IMR-90 (cell line): ENCODE data around the gene QSER1. TPM values are rescaled to one million over a fixed set of nuclear protein-coding genes. Genes with fewer than 3 reads are reported as not detected.

Source experiments
- ATAC-seq: fragments of 200-7000 bp; cut with Tn5 transposase; 2 replicates; pipeline ENCODE4 v1.9.1; 2020; ENCODE audit warnings: low read depth, mild to moderate bottlenecking, moderate library complexity
- BruUV-seq: library from RNA; stranded (reverse); fragments of 400-500 nt; replicated peaks from 2 replicates; lab custom pipeline; 2021; lab: Mats Ljungman, UMichigan
- CTCF ChIA-PET: fragments of 300-600 bp; formaldehyde crosslinking; extraction: SDS; loops from one replicate; lab custom pipeline; 2021; ENCODE audit warnings: antibody characterized with exemption; lab: Yijun Ruan, JAX
- POLR2A ChIA-PET: fragments of 300-600 bp; sonication (Branson Sonifier 250); formaldehyde crosslinking; loops from one replicate; lab custom pipeline; 2022; ENCODE audit warnings: antibody characterized with exemption; ENCODE audit not compliant: unreplicated experiment; lab: Charles Lee
- DNase-seq: peaks from one replicate; pipeline ENCODE4 v3.0.0; 2013
- H2AFZ ChIP-seq: replicated peaks from 2 replicates; pipeline ENCODE3; 2013; ENCODE audit warnings: low read length, mild to moderate bottlenecking; ENCODE audit not compliant: poor library complexity
- H2AK5ac ChIP-seq: 2 replicates; pipeline ENCODE4 v1.6.1; 2013; ENCODE audit warnings: low read depth, low read length, inconsistent platforms
- H2AK9ac ChIP-seq: replicated peaks from 2 replicates; pipeline ENCODE3; 2013; ENCODE audit warnings: mild to moderate bottlenecking, low read depth, low read length, moderate library complexity; ENCODE audit not compliant: poor library complexity
- H2BK120ac ChIP-seq: 2 replicates; pipeline ENCODE4 v1.6.1; 2013; ENCODE audit warnings: low read depth, low read length, inconsistent platforms
- H2BK15ac ChIP-seq: 3 replicates; pipeline ENCODE4 v1.6.1; 2013; ENCODE audit warnings: low read depth, low read length, inconsistent platforms
- H2BK20ac ChIP-seq: 2 replicates; pipeline ENCODE4 v1.6.1; 2013; ENCODE audit warnings: low read depth, mild to moderate bottlenecking, inconsistent platforms, low read length, moderate library complexity
- H2BK5ac ChIP-seq: 2 replicates; pipeline ENCODE4 v1.6.1; 2013; ENCODE audit warnings: mild to moderate bottlenecking, low read depth, low read length, inconsistent platforms; ENCODE audit not compliant: poor library complexity, severe bottlenecking
- H3K14ac ChIP-seq: replicated peaks from 2 replicates; pipeline ENCODE4 v1.6.1; 2013; ENCODE audit warnings: low read depth, low read length, inconsistent platforms
- H3K18ac ChIP-seq: 2 replicates; pipeline ENCODE4 v1.6.1; 2013; ENCODE audit warnings: low read depth, low read length, control low read depth
- H3K23ac ChIP-seq: 2 replicates; pipeline ENCODE4 v1.6.1; 2013; ENCODE audit warnings: low read depth, low read length, inconsistent platforms
- H3K27ac ChIP-seq: 2 replicates; pipeline ENCODE4 v1.5.1; 2013; ENCODE audit warnings: mild to moderate bottlenecking, control low read depth, low read length; ENCODE audit not compliant: insufficient read depth
- H3K27me3 ChIP-seq: 2 replicates; pipeline ENCODE4 v1.6.1; 2013; ENCODE audit warnings: low read length; ENCODE audit not compliant: control insufficient read depth, insufficient read depth
- H3K36me3 ChIP-seq: 2 replicates; pipeline ENCODE4 v1.6.1; 2013; ENCODE audit warnings: low read length, mixed read lengths; ENCODE audit not compliant: control insufficient read depth, insufficient read depth
- H3K4ac ChIP-seq: 2 replicates; pipeline ENCODE4 v1.6.1; 2013; ENCODE audit warnings: low read depth, low read length, inconsistent platforms
- H3K4me1 ChIP-seq: 2 replicates; pipeline ENCODE4 v1.6.1; 2013; ENCODE audit warnings: low read length, mixed read lengths; ENCODE audit not compliant: control insufficient read depth, insufficient read depth
- H3K4me2 ChIP-seq: 2 replicates; pipeline ENCODE4 v1.6.1; 2013; ENCODE audit warnings: low read depth, mild to moderate bottlenecking, control low read depth, low read length, moderate library complexity
- H3K4me3 ChIP-seq: 2 replicates; pipeline ENCODE4 v1.5.1; 2013; ENCODE audit warnings: low read depth, mild to moderate bottlenecking, control low read depth, low read length, moderate library complexity; ENCODE audit not compliant: insufficient read depth
- H3K56ac ChIP-seq: 2 replicates; pipeline ENCODE4 v1.6.1; 2013; ENCODE audit warnings: low read length, inconsistent platforms; ENCODE audit not compliant: insufficient read depth; ENCODE audit errors: extremely low read depth
- H3K79me1 ChIP-seq, 2 experiments: 2 replicates each; pipeline ENCODE4 v1.6.1; 2013; ENCODE audit warnings: low read length in 2 of 2, inconsistent platforms in 1 of 2, low read depth in 1 of 2
- H3K9ac ChIP-seq: 2 replicates; pipeline ENCODE4 v1.6.1; 2013; ENCODE audit warnings: low read depth, low read length, control low read depth
- H3K9me1 ChIP-seq: 2 replicates; pipeline ENCODE4 v1.6.1; 2013; ENCODE audit warnings: low read length, inconsistent platforms; ENCODE audit not compliant: insufficient read depth
- H3K9me3 ChIP-seq: 2 replicates; pipeline ENCODE4 v1.6.1; 2013; ENCODE audit warnings: low read length; ENCODE audit not compliant: control insufficient read depth, insufficient read depth
- H4K20me1 ChIP-seq: 2 replicates; pipeline ENCODE4 v1.6.1; 2013; ENCODE audit warnings: low read length, inconsistent platforms; ENCODE audit not compliant: insufficient read depth
- H4K5ac ChIP-seq: 2 replicates; pipeline ENCODE4 v1.6.1; 2013; ENCODE audit warnings: mild to moderate bottlenecking, low read depth, low read length, control low read depth
- H4K8ac ChIP-seq, 2 experiments: 2 replicates each; pipeline ENCODE4 v1.6.1; 2013; ENCODE audit warnings: low read depth in 2 of 2, low read length in 2 of 2, control low read depth in 1 of 2, inconsistent platforms in 1 of 2
- H4K91ac ChIP-seq: 2 replicates; pipeline ENCODE4 v1.6.1; 2013; ENCODE audit warnings: low read depth, low read length, inconsistent platforms; ENCODE audit not compliant: insufficient read depth
- BHLHE40 ChIP-seq: fragments of 150-350 bp; IDR thresholded peaks from 2 replicates; pipeline ENCODE4 v1.6.1; 2016; ENCODE audit warnings: mild to moderate bottlenecking, low read depth, low read length
- CEBPB ChIP-seq: IDR thresholded peaks from 2 replicates; pipeline ENCODE4 v1.6.1; 2012; ENCODE audit warnings: low read depth, low read length, improper control_type of control experiment
- CHD1 ChIP-seq: IDR thresholded peaks from 2 replicates; pipeline ENCODE4 v1.6.1; 2012; ENCODE audit warnings: low read depth, low read length, improper control_type of control experiment
- FOS ChIP-seq: fragments of 150-350 bp; IDR thresholded peaks from 2 replicates; pipeline ENCODE4 v1.6.1; 2016; ENCODE audit warnings: low read depth, low read length
- MAFK ChIP-seq: IDR thresholded peaks from 2 replicates; pipeline ENCODE4 v1.6.1; 2012; ENCODE audit warnings: low read depth, low read length, improper control_type of control experiment
- MAZ ChIP-seq: IDR thresholded peaks from 2 replicates; pipeline ENCODE4 v1.6.1; 2012; ENCODE audit warnings: low read depth, mild to moderate bottlenecking, low read length, improper control_type of control experiment, moderate library complexity, borderline replicate concordance
- RCOR1 ChIP-seq: IDR thresholded peaks from 2 replicates; pipeline ENCODE4 v1.6.1; 2012; ENCODE audit warnings: mild to moderate bottlenecking, low read length, improper control_type of control experiment; ENCODE audit not compliant: insufficient replicate concordance
- RFX5 ChIP-seq: IDR thresholded peaks from 2 replicates; pipeline ENCODE4 v1.8.0; 2012; ENCODE audit warnings: low read depth, mild to moderate bottlenecking, low read length, moderate library complexity
- SMC3 ChIP-seq: fragments of 150-350 bp; IDR thresholded peaks from 2 replicates; pipeline ENCODE4 v1.6.1; 2016; ENCODE audit warnings: low read depth, mild to moderate bottlenecking, antibody characterized with exemption, low read length, moderate library complexity
- WGBS, 2 experiments: methylation state at CpG; one replicate each; pipeline versions ENCODE4 v1.1.5 to v1.1.7; 2013; ENCODE audit warnings: missing lambda C conversion rate in 2 of 2; ENCODE audit not compliant: insufficient read length in 1 of 2; ENCODE audit errors: extremely low coverage in 2 of 2; 5-methylcytosine and 5-hydroxymethylcytosine counted together
- dilution Hi-C: fragments of 300-500 bp; cut with HindIII; formaldehyde crosslinking; loops from one replicate; pipeline ENCODE4 v1.14.3; 2018; ENCODE audit warnings: low sequenced_read_pairs; ENCODE audit not compliant: unreplicated experiment
- in situ Hi-C: fragments of 300-500 bp; cut with MboI; formaldehyde crosslinking; loops from 3 replicates; pipeline ENCODE4 v1.14.3; 2019; ENCODE audit warnings: low sequenced_read_pairs, inconsistent platforms, mixed read lengths
- intact Hi-C: fragments of 100-400 bp; cut with micrococcal nuclease; formaldehyde crosslinking; loops from 2 replicates; pipeline ENCODE4 v1.10.0; 2022
- polyA plus RNA-seq, 3 experiments: library from polyadenylated mRNA; depleted of rRNA; stranded (reverse); fragments of >200 nt; gene quantifications; 2 replicates each; pipeline ENCODE4 v1.2.3, GENCODE V29; 2012; ENCODE audit warnings: low replicate concordance in 1 of 3
- total RNA-seq: library from RNA; depleted of rRNA; stranded (reverse); fragments of >200 nt; gene quantifications from 2 replicates; pipeline ENCODE4 v1.2.3, GENCODE V29; 2012
- TF ChIP-seq, protein P1 (sequence below): conservative IDR thresholded peaks from 2 replicates; pipeline ENCODE4 v1.5.1; 2012; ENCODE audit warnings: mild to moderate bottlenecking, low read depth, low read length, improper control_type of control experiment
- TF ChIP-seq, protein P2 (sequence below): fragments of 150-350 bp; IDR thresholded peaks from 2 replicates; pipeline ENCODE4 v1.6.1; 2016; ENCODE audit warnings: low read depth, mild to moderate bottlenecking, low read length, moderate library complexity, borderline replicate concordance

Gene QSER1
- total and polyA plus RNA-seq, 2 of the 4 experiments (the other 2 are of a cell fraction): 5.9 to 15.6 TPM

DNA sequence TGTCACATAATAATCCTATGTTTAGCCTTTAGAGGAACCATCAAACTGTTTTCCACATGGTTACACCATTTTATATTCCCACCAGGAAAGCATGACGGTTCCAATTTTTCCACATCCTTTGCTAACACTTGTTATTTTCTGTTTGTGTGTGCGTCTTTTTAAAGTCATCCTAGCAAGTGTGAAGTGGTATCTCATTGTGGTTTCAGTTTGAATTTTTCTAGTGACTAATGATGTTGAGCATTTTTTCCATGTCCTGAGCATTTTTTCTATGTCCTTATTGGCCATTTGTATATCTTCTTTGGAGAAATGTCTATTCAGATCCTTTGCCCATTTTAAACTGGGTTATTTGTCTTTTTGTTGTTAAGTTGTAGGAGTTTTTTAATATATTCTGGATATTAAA lies 69.4 kb downstream of the QSER1 start:
- no peak overlapping the region for H3K4ac ChIP-seq
- H2AK5ac ChIP-seq: no peak overlapping the region
- H3K9me3 ChIP-seq: no peaks in the 10 kb centered on the region
- H3K9ac ChIP-seq: no peak overlapping the region
- peaks cover 2 to 12% of the 10 kb centered on the region in 2 experiments; a peak in 3 of 4 replicates for H3K79me1 ChIP-seq
- intact Hi-C loops (loop anchor here (5.0 kb wide), 2 partner anchors 55 to 155 kb away; partner anchors contain the start of gene DEPDC7), in situ Hi-C loops (no loop called here), dilution Hi-C loops (no loop called here)
- no peak overlapping the region for H3K27ac ChIP-seq
- POLR2A ChIA-PET: no interaction called here
- DNase-seq (peak; percentile 10), ATAC-seq (no peak)
- H3K18ac ChIP-seq: no peak overlapping the region
- TF ChIP-seq CHD1 (no peak), CEBPB (no peak), SMC3 (no peak), FOS (no peak), RCOR1 (no peak), RFX5 (no peak), BHLHE40 (no peak), MAFK (no peak), MAZ (no peak)
- TF ChIP-seq, protein P1, sequence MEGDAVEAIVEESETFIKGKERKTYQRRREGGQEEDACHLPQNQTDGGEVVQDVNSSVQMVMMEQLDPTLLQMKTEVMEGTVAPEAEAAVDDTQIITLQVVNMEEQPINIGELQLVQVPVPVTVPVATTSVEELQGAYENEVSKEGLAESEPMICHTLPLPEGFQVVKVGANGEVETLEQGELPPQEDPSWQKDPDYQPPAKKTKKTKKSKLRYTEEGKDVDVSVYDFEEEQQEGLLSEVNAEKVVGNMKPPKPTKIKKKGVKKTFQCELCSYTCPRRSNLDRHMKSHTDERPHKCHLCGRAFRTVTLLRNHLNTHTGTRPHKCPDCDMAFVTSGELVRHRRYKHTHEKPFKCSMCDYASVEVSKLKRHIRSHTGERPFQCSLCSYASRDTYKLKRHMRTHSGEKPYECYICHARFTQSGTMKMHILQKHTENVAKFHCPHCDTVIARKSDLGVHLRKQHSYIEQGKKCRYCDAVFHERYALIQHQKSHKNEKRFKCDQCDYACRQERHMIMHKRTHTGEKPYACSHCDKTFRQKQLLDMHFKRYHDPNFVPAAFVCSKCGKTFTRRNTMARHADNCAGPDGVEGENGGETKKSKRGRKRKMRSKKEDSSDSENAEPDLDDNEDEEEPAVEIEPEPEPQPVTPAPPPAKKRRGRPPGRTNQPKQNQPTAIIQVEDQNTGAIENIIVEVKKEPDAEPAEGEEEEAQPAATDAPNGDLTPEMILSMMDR: no peak
- TF ChIP-seq, protein P2, sequence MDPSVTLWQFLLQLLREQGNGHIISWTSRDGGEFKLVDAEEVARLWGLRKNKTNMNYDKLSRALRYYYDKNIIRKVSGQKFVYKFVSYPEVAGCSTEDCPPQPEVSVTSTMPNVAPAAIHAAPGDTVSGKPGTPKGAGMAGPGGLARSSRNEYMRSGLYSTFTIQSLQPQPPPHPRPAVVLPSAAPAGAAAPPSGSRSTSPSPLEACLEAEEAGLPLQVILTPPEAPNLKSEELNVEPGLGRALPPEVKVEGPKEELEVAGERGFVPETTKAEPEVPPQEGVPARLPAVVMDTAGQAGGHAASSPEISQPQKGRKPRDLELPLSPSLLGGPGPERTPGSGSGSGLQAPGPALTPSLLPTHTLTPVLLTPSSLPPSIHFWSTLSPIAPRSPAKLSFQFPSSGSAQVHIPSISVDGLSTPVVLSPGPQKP: no peak
- H2BK120ac ChIP-seq: no peak overlapping the region
- H3K4me1 ChIP-seq: no peaks in the 10 kb centered on the region
- no peak overlapping the region for H2AFZ ChIP-seq
- H3K27me3 ChIP-seq: no peaks in the 10 kb centered on the region
- H2BK5ac ChIP-seq: no peak overlapping the region
- H3K4me3 ChIP-seq: no peak overlapping the region
- peaks cover 11% of the 10 kb centered on the region for H3K36me3 ChIP-seq
- BruUV-seq: no TSS peak
- H3K14ac ChIP-seq: no peak overlapping the region
- no peaks in the 10 kb centered on the region for H3K9me1 ChIP-seq
- no peak overlapping the region for H4K91ac ChIP-seq
- no peak overlapping the region for H3K23ac ChIP-seq
- no peak overlapping the region for H3K56ac ChIP-seq
- no peak overlapping the region for H2BK15ac ChIP-seq
- no peak overlapping the region for H4K5ac ChIP-seq
- H2AK9ac ChIP-seq: no peak overlapping the region
- no peak overlapping the region for H3K4me2 ChIP-seq
- H2BK20ac ChIP-seq: no peak overlapping the region
- no peak overlapping the region for H4K8ac ChIP-seq
- CTCF ChIA-PET: interaction anchor here (0.6 kb wide), 1 partner anchor 76 kb away, joined by 3 read pairs; no protein-coding TSS in a partner anchor
- H4K20me1 ChIP-seq: no peaks in the 10 kb centered on the region
- no CpG with 5 or more reads among the region's 2 CpGs for WGBS, 2 experiments
